Measurements from ENCODE around the gene PPP4R1.

Gene PPP4R1

DNA sequence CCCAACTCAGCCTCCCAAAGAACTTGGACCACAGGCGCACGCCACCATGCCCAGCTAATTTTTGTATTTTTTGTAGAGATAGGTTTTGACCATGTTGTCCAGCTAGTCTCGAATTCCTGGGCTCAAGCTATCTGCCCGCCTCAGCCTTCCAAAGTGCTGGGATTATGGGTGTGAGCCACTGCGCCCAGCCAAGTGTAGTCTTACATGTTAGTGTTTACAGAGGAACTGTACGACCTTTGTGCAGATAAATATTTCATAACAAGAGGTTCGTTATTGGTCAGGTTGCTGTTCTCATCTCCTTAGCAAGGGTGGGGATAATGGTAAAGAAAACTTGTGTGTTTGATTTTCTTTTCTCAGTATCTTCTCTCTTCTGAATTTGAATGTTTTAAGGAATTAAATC, 92.6 kb downstream of the PPP4R1 start:
- peaks cover 72% of the 10 kb centered on the region for H3K36me3 ChIP-seq (ENCODE audit: insufficient read depth, low read length)
- TF ChIP-seq EZH2phosphoT487 (IDR thresholded peaks at IDR 0.05; ENCODE audit: borderline replicate concordance) (no peak), CTCF (conservative IDR thresholded peaks at IDR 0.05; ENCODE audit: low read length) (no peak)
- H3K4me1 ChIP-seq (ENCODE audit: insufficient read depth, low read length, poor library complexity, severe bottlenecking): no peaks in the 10 kb centered on the region
- H3K4me2 ChIP-seq (ENCODE audit: low read depth, low read length, poor library complexity, severe bottlenecking): no peak overlapping the region
- no peak overlapping the region for H3K4me3 ChIP-seq (ENCODE audit: low read length, poor library complexity, severe bottlenecking)
- H3F3A ChIP-seq (ENCODE audit: low read depth): no peaks in the 10 kb centered on the region
- no peaks in the 10 kb centered on the region for H3K9me2 ChIP-seq (replicated peaks; ENCODE audit: low read depth, low read length)
- no peak overlapping the region for H3K9ac ChIP-seq (ENCODE audit: low read depth, low read length, poor library complexity, severe bottlenecking)
- peaks cover 11% of the 10 kb centered on the region; the same call in 1 of the 2 replicates for H3K79me2 ChIP-seq (ENCODE audit: insufficient read depth, low read length)
- H2AFZ ChIP-seq (ENCODE audit: low read length): no peak overlapping the region
- H3K9me3 ChIP-seq (ENCODE audit: insufficient read depth, low read depth, low read length): no peaks in the 10 kb centered on the region
- no peaks in the 10 kb centered on the region for H3K27me3 ChIP-seq (ENCODE audit: insufficient read depth, low read length, poor library complexity, severe bottlenecking)
- peaks cover under 1% of the 10 kb centered on the region for H4K20me1 ChIP-seq (ENCODE audit: insufficient read depth, low read length, poor library complexity, severe bottlenecking)

GRCh38 chr18:9520666-9521065, 93.7 kb downstream of the PPP4R1 start:
- Histone ChIP-seq H2AFZ (ENCODE audit: low read length) (no peak overlapping the region), H3F3A (ENCODE audit: low read depth) (no peaks in the 10 kb centered on the region), H3K9me3 (ENCODE audit: insufficient read depth, low read depth, low read length) (no peaks in the 10 kb centered on the region), H3K4me1 (ENCODE audit: insufficient read depth, low read length, poor library complexity, severe bottlenecking) (no peaks in the 10 kb centered on the region), H4K20me1 (ENCODE audit: insufficient read depth, low read length, poor library complexity, severe bottlenecking) (peaks cover 3% of the 10 kb centered on the region), H3K9me2 (replicated peaks; ENCODE audit: low read depth, low read length) (no peaks in the 10 kb centered on the region), H3K79me2 (ENCODE audit: insufficient read depth, low read length) (peaks cover 11% of the 10 kb centered on the region), H3K4me3 (ENCODE audit: low read length, poor library complexity, severe bottlenecking) (no peak overlapping the region), H3K9ac (ENCODE audit: low read depth, low read length, poor library complexity, severe bottlenecking) (no peak overlapping the region), H3K4me2 (ENCODE audit: low read depth, low read length, poor library complexity, severe bottlenecking) (no peak overlapping the region), H3K36me3 (ENCODE audit: insufficient read depth, low read length) (peaks cover 67% of the 10 kb centered on the region), H3K27me3 (ENCODE audit: insufficient read depth, low read length, poor library complexity, severe bottlenecking) (no peaks in the 10 kb centered on the region)
- TF ChIP-seq EZH2phosphoT487 (IDR thresholded peaks at IDR 0.05; ENCODE audit: borderline replicate concordance) (no peak), CTCF (conservative IDR thresholded peaks at IDR 0.05; ENCODE audit: low read length) (no peak)

DNA sequence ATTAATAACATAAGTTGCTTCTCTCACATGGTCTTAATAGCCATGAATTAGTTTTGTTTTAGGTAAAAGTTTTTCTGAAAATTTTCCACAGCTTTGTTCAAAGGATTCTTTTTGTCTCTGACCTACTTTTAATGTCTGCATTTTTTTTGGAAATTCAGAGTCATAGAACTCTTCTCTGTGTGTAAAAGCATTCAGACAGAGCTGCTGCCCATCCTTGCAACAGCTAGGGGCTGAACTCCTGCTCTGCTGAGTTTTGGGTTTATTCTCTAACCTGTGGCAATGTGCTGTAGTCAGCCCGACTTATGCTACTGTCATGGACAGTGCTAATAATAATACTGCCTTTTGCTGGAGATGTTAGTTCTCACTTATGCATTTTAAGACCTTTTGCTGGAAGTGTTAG, 95.0 kb downstream of the PPP4R1 start:
- TF ChIP-seq CTCF (conservative IDR thresholded peaks at IDR 0.05; ENCODE audit: low read length): no peak
- no peak for TF ChIP-seq EZH2phosphoT487 (IDR thresholded peaks at IDR 0.05; ENCODE audit: borderline replicate concordance)
- H3K4me3 ChIP-seq (ENCODE audit: low read length, poor library complexity, severe bottlenecking): no peak overlapping the region
- H3K79me2 ChIP-seq (ENCODE audit: insufficient read depth, low read length): peaks cover 11% of the 10 kb centered on the region

More for the DNA sequence above, 95.0 kb downstream of the PPP4R1 start:
- Histone ChIP-seq H2AFZ (ENCODE audit: low read length) (no peak overlapping the region), H3K9me2 (replicated peaks; ENCODE audit: low read depth, low read length) (no peaks in the 10 kb centered on the region), H3F3A (ENCODE audit: low read depth) (no peaks in the 10 kb centered on the region), H3K27me3 (ENCODE audit: insufficient read depth, low read length, poor library complexity, severe bottlenecking) (no peaks in the 10 kb centered on the region), H3K36me3 (ENCODE audit: insufficient read depth, low read length) (peaks cover 65% of the 10 kb centered on the region), H3K4me1 (ENCODE audit: insufficient read depth, low read length, poor library complexity, severe bottlenecking) (no peaks in the 10 kb centered on the region), H4K20me1 (ENCODE audit: insufficient read depth, low read length, poor library complexity, severe bottlenecking) (peaks cover 10% of the 10 kb centered on the region), H3K9ac (ENCODE audit: low read depth, low read length, poor library complexity, severe bottlenecking) (no peak overlapping the region), H3K4me2 (ENCODE audit: low read depth, low read length, poor library complexity, severe bottlenecking) (no peak overlapping the region), H3K9me3 (ENCODE audit: insufficient read depth, low read depth, low read length) (no peaks in the 10 kb centered on the region)

All from Loucy (cell line).